DOHH2 (cell line): ENCODE data around the gene LHX5.

Source experiments
- H3F3A ChIP-seq: fragments of 200-600 bp; sonication (generic), shearing (Covaris generic); 2 replicates; pipeline ENCODE4 v1.6.0; 2016; ENCODE audit warnings: antibody characterized with exemption, mild to moderate bottlenecking; ENCODE audit not compliant: control insufficient read depth, insufficient read depth
- H3K27ac ChIP-seq: fragments of 200-600 bp; sonication (generic); 2 replicates; pipeline ENCODE4 v1.5.1; 2014; ENCODE audit warnings: low read depth, mild to moderate bottlenecking, low read length, moderate library complexity
- H3K27me3 ChIP-seq: fragments of 200-600 bp; sonication (generic); 2 replicates; pipeline ENCODE4 v1.6.1; 2014; ENCODE audit warnings: mild to moderate bottlenecking, low read length, mixed read lengths; ENCODE audit not compliant: control insufficient read depth
- H3K36me3 ChIP-seq: fragments of 200-600 bp; sonication (generic); 2 replicates; pipeline ENCODE4 v1.6.1; 2014; ENCODE audit warnings: mild to moderate bottlenecking, low read length, moderate library complexity, mixed read lengths; ENCODE audit not compliant: control insufficient read depth
- H3K4me1 ChIP-seq: fragments of 200-600 bp; sonication (generic); 2 replicates; pipeline ENCODE4 v1.6.1; 2014; ENCODE audit warnings: mild to moderate bottlenecking, low read length, mixed read lengths; ENCODE audit not compliant: control insufficient read depth
- H3K4me2 ChIP-seq: fragments of 200-600 bp; sonication (generic); 2 replicates; pipeline ENCODE4 v1.6.0; 2014; ENCODE audit warnings: mild to moderate bottlenecking, low read length, moderate library complexity
- H3K4me3 ChIP-seq: fragments of 200-600 bp; sonication (generic); 2 replicates; pipeline ENCODE4 v1.5.1; 2014; ENCODE audit warnings: mild to moderate bottlenecking, low read length, mixed read lengths
- H3K79me2 ChIP-seq: fragments of 200-600 bp; sonication (generic); 2 replicates; pipeline ENCODE4 v1.6.1; 2014; ENCODE audit warnings: mild to moderate bottlenecking, low read length, mixed read lengths; ENCODE audit not compliant: control insufficient read depth
- H3K9me2 ChIP-seq: fragments of 200-600 bp; sonication (generic); replicated peaks from 2 replicates; pipeline ENCODE4 v1.6.1; 2014; ENCODE audit warnings: mild to moderate bottlenecking, low read length, mixed read lengths; ENCODE audit not compliant: control insufficient read depth
- H3K9me3 ChIP-seq: fragments of 200-600 bp; sonication (generic); 2 replicates; pipeline ENCODE4 v1.6.1; 2014; ENCODE audit warnings: antibody characterized with exemption, low read length, mixed read lengths; ENCODE audit not compliant: control insufficient read depth, insufficient read depth
- H4K20me1 ChIP-seq: fragments of 200-600 bp; sonication (generic); 2 replicates; pipeline ENCODE4 v1.6.0; 2014; ENCODE audit warnings: low read depth, mild to moderate bottlenecking, antibody characterized with exemption, low read length, moderate library complexity; ENCODE audit not compliant: control insufficient read depth, insufficient read depth
- CTCF ChIP-seq: fragments of 200-600 bp; sonication (generic); IDR thresholded peaks from one replicate; pipeline ENCODE4 v1.5.1; 2014; ENCODE audit warnings: antibody characterized with exemption, mild to moderate bottlenecking, low read depth, low read length; ENCODE audit not compliant: poor library complexity, severe bottlenecking
- EZH2phosphoT487 ChIP-seq: fragments of 200-600 bp; sonication (generic); IDR thresholded peaks from 2 replicates; pipeline ENCODE4 v1.6.1; 2017; ENCODE audit warnings: borderline replicate concordance, mild to moderate bottlenecking, antibody characterized with exemption, low read length, moderate library complexity, mixed read lengths

LHX5 gene

GRCh38 chr12:113422886-113423669 lies 48.6 kb downstream of the LHX5 start:
- Histone ChIP-seq H3K4me3 (no peak overlapping the region), H3F3A (no peaks in the 10 kb centered on the region), H4K20me1 (no peaks in the 10 kb centered on the region), H3K4me2 (no peak overlapping the region), H3K27me3 (peaks cover 33% of the 10 kb centered on the region), H3K9me3 (no peaks in the 10 kb centered on the region), H3K4me1 (peaks cover 24% of the 10 kb centered on the region), H3K79me2 (no peaks in the 10 kb centered on the region), H3K36me3 (no peaks in the 10 kb centered on the region), H3K9me2 (no peaks in the 10 kb centered on the region), H3K27ac (no peak overlapping the region)
- no peak for TF ChIP-seq EZH2phosphoT487
- TF ChIP-seq CTCF = no peak

GRCh38 chr12:113422030-113422885 lies 49.4 kb downstream of the LHX5 start, which contains the start of gene SDSL:
SDSL (plus strand) TSS chr12:113422380; CDS start chr12:113427983, 5,603 bp downstream.
- Histone ChIP-seq H3K79me2 (no peaks in the 10 kb centered on the region), H3F3A (no peaks in the 10 kb centered on the region), H3K4me1 (peaks cover 24% of the 10 kb centered on the region), H3K9me3 (no peaks in the 10 kb centered on the region), H3K27ac (no peak within 1 kb of the TSS), H3K4me2 (peak within 1 kb of the TSS; percentile 45), H3K4me3 (no peak within 1 kb of the TSS), H3K27me3 (peaks cover 28% of the 10 kb centered on the region), H4K20me1 (no peaks in the 10 kb centered on the region), H3K9me2 (no peaks in the 10 kb centered on the region), H3K36me3 (no peaks in the 10 kb centered on the region)
- TF ChIP-seq CTCF (no peak), EZH2phosphoT487 (no peak)

- no peak overlapping the region for H3K4me2 ChIP-seq
These were observed 50.6 kb downstream of the LHX5 start for GRCh38 chr12:113420996-113421595.

More at GRCh38 chr12:113420996-113421595, 50.6 kb downstream of the LHX5 start:
- no peak overlapping the region for H3K27ac ChIP-seq
- no peaks in the 10 kb centered on the region for H4K20me1 ChIP-seq
- no peaks in the 10 kb centered on the region for H3K79me2 ChIP-seq
- H3K9me2 ChIP-seq = no peaks in the 10 kb centered on the region
- H3K4me1 ChIP-seq = peaks cover 17% of the 10 kb centered on the region
- TF ChIP-seq EZH2phosphoT487 (no peak), CTCF (no peak)
- no peaks in the 10 kb centered on the region for H3F3A ChIP-seq
- no peaks in the 10 kb centered on the region for H3K9me3 ChIP-seq
- H3K36me3 ChIP-seq = no peaks in the 10 kb centered on the region
- no peak overlapping the region for H3K4me3 ChIP-seq
- peaks cover 25% of the 10 kb centered on the region for H3K27me3 ChIP-seq
